Lower lobe of right lung (tissue), 2 donors: ENCODE data around the gene CSTF3. TPM values are rescaled to one million over a fixed set of nuclear protein-coding genes. Genes with fewer than 3 reads are reported as not detected.

Source experiments
- ATAC-seq, 2 donors: fragments of 200-7000 bp; cut with Tn5 transposase; one replicate each; pipeline ENCODE4 v1.9.1; 2020 to 2022; ENCODE audit warnings: mild to moderate bottlenecking in 2 of 2, moderate library complexity in 2 of 2
- DNase-seq: peaks from one replicate; pipeline ENCODE4 v3.0.0-alpha.2; 2020
- H3K27ac ChIP-seq: fragments of 200-600 bp; one replicate; pipeline ENCODE4 v1.8.0; 2022
- H3K27me3 ChIP-seq: fragments of 200-600 bp; one replicate; pipeline ENCODE4 v1.8.0; 2022; ENCODE audit warnings: low read depth
- H3K36me3 ChIP-seq: fragments of 200-600 bp; one replicate; pipeline ENCODE4 v1.8.0; 2022; ENCODE audit warnings: mild to moderate bottlenecking
- H3K4me1 ChIP-seq: fragments of 200-600 bp; one replicate; pipeline ENCODE4 v1.8.0; 2022
- H3K4me3 ChIP-seq: fragments of 200-600 bp; one replicate; pipeline ENCODE4 v1.8.0; 2022; ENCODE audit warnings: mild to moderate bottlenecking
- H3K9me3 ChIP-seq: fragments of 200-600 bp; one replicate; pipeline ENCODE4 v1.8.0; 2022
- intact Hi-C: fragments of 100-400 bp; cut with DNase I; formaldehyde crosslinking; loops from one replicate; pipeline ENCODE4 v1.11.0; 2022
- long read RNA-seq: library from polyadenylated mRNA; unstranded; transcript quantifications from one replicate; pipeline ENCODE4 v2.0.0, GENCODE V29; 2021
- total RNA-seq: library from RNA; stranded (reverse); fragmentation: NEBNext Ultra II Directional; extraction: Animal tissue kit (Norgen Biotek cat#: 25700); gene quantifications from one replicate; pipeline ENCODE4 v1.2.1, GENCODE V29; 2021
- TF ChIP-seq, protein P1 (sequence below): fragments of 200-600 bp; IDR thresholded peaks from one replicate; pipeline ENCODE4 v1.8.0; 2022; ENCODE audit warnings: antibody characterized with exemption, mild to moderate bottlenecking
- donor health status: DM: no; HTN: yes; CAD: no; lungs with severe emphysema.

CSTF3 gene
- 20.4 TPM for total RNA-seq
- long read RNA-seq, transcript CSTF3-201 (21 exons, 2,797 nt) = major isoform, 8 of 12 reads
- long read RNA-seq, partial matches to known transcripts = 1 of 12 reads
- long read RNA-seq, other reads (novel, unspliced or antisense) = 1 of 12 reads

DNA sequence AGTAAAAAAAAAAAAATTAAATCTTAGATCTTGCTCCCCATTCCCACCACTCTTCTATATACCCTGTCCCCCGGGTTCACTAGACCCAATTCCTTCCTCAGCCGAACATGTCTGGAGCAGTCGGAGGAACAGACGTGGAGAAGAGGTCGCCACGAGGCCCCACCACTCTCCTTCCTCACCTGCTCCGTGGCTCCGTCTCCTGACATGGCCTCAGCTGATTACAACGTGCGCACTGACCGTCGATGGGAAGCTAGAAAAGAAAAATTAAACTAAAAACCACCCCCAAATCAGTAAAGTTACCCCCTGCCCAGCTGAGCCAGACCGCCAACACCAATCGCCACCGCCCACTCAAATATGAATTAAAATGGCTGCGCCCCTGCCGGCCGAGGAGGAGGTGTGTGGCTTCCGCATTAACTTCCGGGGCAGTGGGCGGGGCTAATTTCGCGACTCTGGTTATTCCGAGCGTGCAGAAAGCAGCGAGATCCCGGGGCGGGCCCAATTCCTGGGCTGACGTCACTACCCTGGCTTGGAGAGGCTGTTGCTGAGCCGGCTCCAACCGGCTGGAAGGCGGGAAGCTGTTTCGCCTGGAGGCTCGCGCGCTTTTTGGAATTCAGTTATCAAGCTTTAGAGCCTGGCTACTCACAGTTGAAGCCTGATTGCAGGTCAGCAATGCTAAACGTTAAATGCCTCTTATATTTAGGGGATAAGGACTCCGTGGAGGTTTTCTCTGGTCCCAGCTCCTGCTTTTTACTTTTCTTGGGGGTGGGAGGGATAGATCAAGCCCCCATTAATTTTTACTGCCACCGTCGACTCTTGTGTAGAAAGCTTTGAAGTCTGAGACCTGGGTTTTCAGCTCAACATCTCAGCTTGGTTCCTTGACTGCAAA lies at the start of gene CSTF3:
Gene CSTF3, minus strand, starts transcription at position 361 of the 886 bp plus-strand sequence. Its CDS starts 155 bp downstream, at position 206.
- Histone ChIP-seq H3K36me3 (no peaks in the 10 kb centered on the region), H3K4me1 (peaks cover 37% of the 10 kb centered on the region), H3K9me3 (no peaks in the 10 kb centered on the region), H3K27ac (peak within 1 kb of the TSS; percentile 83), H3K27me3 (no peaks in the 10 kb centered on the region), H3K4me3 (peak within 1 kb of the TSS; percentile 82)
- peak; percentile 100 for DNase-seq
- intact Hi-C loops = loop anchor here (10.0 kb wide), 1 partner anchor 173 kb away; no protein-coding TSS in a partner anchor
- TF ChIP-seq, protein P1, sequence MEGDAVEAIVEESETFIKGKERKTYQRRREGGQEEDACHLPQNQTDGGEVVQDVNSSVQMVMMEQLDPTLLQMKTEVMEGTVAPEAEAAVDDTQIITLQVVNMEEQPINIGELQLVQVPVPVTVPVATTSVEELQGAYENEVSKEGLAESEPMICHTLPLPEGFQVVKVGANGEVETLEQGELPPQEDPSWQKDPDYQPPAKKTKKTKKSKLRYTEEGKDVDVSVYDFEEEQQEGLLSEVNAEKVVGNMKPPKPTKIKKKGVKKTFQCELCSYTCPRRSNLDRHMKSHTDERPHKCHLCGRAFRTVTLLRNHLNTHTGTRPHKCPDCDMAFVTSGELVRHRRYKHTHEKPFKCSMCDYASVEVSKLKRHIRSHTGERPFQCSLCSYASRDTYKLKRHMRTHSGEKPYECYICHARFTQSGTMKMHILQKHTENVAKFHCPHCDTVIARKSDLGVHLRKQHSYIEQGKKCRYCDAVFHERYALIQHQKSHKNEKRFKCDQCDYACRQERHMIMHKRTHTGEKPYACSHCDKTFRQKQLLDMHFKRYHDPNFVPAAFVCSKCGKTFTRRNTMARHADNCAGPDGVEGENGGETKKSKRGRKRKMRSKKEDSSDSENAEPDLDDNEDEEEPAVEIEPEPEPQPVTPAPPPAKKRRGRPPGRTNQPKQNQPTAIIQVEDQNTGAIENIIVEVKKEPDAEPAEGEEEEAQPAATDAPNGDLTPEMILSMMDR = peak; percentile 53
- peak; percentile 99 for ATAC-seq

DNA sequence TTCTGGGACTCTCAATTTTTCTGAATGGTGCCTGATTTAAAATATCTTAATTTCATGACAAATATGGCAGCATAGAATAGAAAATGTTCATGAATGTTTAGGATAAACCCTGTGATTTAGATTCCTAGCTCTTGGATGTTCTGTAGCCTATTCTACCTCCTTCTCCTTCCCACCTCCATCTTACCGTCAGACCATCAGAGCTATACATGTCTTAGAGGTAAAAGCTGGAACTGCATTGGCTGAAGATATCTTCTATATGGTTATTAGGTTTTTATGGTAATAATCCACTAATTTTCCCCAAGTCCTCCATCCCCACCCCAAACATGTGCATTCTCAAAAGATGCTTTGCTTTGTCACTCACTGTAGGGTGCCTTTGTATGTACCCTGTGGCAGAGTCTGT lies 46.9 kb upstream of the CSTF3 start:
- Histone ChIP-seq H3K36me3 (no peaks in the 10 kb centered on the region), H3K9me3 (no peaks in the 10 kb centered on the region), H3K27ac (no peak overlapping the region), H3K4me1 (peaks cover 6% of the 10 kb centered on the region), H3K27me3 (no peaks in the 10 kb centered on the region), H3K4me3 (no peak overlapping the region)
- ATAC-seq = no peak
- intact Hi-C loops = no loop called here
- no peak for DNase-seq
- TF ChIP-seq, protein P1 = no peak

GRCh38 chr11:33207408-33207985 lies 46.2 kb upstream of the CSTF3 start:
- no peaks in the 10 kb centered on the region for H3K27me3 ChIP-seq
- TF ChIP-seq, protein P1 = no peak
- H3K36me3 ChIP-seq = no peaks in the 10 kb centered on the region
- no peak overlapping the region for H3K27ac ChIP-seq
- no peak for ATAC-seq
- H3K4me3 ChIP-seq = no peak overlapping the region
- no peaks in the 10 kb centered on the region for H3K9me3 ChIP-seq
- DNase-seq = no peak
- peaks cover 6% of the 10 kb centered on the region for H3K4me1 ChIP-seq
- intact Hi-C loops = no loop called here

DNA sequence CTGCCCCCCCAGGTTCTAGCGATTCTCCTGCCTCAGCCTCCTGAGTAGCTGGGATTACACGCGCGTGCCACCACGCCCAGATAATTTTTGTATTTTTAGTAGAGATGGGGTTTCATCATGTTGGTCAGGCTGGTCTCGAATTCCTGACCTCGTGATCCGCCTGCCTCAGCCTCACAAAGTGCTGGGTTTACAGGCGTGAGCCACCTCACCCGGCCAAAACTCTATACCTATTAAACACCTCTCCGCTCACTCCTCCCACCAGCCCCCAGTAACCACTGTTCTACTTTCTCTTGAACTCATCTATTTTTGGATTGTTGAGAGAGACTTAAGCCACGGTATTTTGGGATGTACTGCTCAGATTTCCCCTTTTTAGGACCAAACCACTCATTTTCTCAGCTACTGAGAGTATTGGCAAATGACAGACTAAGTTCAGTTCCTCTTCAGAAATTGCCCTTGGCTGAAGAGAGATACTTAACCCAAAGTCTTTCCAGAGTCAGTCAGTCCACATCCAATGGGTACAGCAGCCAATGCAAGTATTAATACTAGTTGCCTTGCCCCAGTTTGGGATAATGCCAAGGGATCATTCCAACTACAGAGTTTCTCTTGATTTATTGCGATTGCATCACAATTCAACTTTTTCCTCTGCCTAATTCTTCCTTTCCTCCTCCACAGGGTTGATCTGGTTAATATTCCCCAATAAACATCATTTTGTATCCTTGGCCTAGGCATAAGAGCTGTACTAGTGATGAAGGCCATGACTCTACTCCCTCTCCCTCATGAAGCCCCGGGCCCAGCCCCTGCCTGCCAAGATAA lies 36.8 kb upstream of the CSTF3 start:
- Histone ChIP-seq H3K36me3 (no peaks in the 10 kb centered on the region), H3K27ac (no peak overlapping the region), H3K27me3 (no peaks in the 10 kb centered on the region), H3K9me3 (no peaks in the 10 kb centered on the region), H3K4me1 (peaks cover 3% of the 10 kb centered on the region), H3K4me3 (no peak overlapping the region)
- ATAC-seq (peak; percentile 54 to 56), DNase-seq (peak; percentile 51)
- TF ChIP-seq, protein P1 = no peak
- intact Hi-C loops = no loop called here
